Activated effector memory CD4-positive, alpha-beta T cell treated with anti-CD3 and anti-CD28 coated beads, Interleukin-2, amount 50 U/mL, for 16 hours (primary cell): ENCODE measurements around the gene RFC1.
"Not testable (repeated sequence)": the region's sequence is repeated elsewhere in the genome, so short reads cannot be mapped to it uniquely, and the experiment has no call there.

Experiments used
- DNase-seq: peaks from one replicate; pipeline ENCODE4 v3.0.0-alpha.2; 2020

The RFC1 gene, protein sequence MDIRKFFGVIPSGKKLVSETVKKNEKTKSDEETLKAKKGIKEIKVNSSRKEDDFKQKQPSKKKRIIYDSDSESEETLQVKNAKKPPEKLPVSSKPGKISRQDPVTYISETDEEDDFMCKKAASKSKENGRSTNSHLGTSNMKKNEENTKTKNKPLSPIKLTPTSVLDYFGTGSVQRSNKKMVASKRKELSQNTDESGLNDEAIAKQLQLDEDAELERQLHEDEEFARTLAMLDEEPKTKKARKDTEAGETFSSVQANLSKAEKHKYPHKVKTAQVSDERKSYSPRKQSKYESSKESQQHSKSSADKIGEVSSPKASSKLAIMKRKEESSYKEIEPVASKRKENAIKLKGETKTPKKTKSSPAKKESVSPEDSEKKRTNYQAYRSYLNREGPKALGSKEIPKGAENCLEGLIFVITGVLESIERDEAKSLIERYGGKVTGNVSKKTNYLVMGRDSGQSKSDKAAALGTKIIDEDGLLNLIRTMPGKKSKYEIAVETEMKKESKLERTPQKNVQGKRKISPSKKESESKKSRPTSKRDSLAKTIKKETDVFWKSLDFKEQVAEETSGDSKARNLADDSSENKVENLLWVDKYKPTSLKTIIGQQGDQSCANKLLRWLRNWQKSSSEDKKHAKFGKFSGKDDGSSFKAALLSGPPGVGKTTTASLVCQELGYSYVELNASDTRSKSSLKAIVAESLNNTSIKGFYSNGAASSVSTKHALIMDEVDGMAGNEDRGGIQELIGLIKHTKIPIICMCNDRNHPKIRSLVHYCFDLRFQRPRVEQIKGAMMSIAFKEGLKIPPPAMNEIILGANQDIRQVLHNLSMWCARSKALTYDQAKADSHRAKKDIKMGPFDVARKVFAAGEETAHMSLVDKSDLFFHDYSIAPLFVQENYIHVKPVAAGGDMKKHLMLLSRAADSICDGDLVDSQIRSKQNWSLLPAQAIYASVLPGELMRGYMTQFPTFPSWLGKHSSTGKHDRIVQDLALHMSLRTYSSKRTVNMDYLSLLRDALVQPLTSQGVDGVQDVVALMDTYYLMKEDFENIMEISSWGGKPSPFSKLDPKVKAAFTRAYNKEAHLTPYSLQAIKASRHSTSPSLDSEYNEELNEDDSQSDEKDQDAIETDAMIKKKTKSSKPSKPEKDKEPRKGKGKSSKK

DNA sequence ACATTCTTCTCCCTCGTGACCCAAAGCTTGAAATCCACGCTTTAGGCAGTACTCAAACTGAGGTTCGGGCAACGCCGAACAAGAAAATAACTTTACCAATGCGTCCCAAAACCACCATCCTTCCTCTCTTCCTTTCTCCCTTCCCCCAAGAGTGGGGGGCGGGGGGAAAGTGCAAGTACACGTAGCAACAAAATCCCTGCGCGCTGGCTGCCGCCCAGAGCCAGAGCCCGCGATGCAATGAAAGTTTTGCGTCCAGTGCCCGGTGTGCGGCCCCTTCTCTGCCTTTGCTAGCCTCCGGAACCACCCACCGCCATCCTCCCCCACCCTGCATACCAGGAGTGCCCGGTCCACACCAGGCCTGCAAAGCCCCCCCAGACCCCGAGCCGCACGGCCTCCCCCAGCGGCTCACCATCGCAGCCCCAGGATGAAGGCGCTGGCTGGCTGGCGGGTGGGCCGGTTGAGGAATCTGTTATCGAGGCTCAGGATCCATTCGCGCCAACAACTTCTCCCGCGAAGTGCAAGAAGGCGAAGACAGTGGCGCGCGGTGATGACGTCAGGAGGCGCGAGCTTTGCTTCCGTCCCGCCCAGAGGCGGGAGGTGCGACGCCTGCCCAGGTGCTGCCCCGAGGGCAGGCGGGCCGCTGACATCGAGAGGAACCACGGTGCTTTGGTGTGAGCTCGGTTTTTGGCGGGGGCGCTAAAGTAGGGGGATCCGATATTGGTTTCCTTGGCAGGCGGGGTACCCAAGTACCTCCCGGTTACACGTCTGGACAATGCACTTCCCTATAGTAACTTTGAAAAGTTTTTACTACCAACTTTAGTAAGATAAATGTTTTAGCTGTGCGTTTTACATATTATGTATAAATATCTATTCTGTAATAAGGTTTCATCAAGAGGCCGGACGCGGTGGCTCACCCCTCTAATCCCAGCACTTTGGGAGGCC lies at the start of gene RFC1:
Gene RFC1, minus strand, starts transcription at position 533 of the 942 bp plus-strand sequence. Its CDS starts 121 bp downstream, at position 412.
- DNase-seq, result peak; percentile 98

DNA sequence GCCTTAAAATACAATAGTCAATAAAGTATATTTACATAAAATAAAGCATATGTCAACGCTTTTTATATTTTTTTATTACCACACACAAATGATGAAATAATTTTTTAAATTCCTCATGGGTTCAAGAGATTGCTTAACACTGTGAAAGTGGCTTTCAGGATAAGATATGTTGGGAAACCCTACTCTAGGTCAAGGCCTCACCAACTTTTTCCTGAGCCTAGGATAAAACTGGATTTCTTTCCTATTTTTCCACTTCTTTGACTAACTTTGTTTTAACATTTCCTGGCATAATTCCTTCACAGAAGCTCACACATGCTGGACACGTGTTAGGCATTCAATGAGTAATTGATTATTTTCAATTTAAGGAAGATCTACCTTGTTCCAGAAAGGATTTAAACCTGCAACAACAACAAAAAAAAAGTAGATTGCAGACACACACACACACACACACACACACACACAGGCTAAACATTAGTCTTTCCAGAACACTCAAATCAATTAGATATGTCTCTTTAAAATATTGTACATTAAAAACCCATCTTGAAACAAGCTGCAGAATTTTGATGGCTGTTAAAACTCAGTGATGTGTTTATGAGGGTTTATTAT lies 49.6 kb upstream of the RFC1 start:
- no peak for DNase-seq

DNA sequence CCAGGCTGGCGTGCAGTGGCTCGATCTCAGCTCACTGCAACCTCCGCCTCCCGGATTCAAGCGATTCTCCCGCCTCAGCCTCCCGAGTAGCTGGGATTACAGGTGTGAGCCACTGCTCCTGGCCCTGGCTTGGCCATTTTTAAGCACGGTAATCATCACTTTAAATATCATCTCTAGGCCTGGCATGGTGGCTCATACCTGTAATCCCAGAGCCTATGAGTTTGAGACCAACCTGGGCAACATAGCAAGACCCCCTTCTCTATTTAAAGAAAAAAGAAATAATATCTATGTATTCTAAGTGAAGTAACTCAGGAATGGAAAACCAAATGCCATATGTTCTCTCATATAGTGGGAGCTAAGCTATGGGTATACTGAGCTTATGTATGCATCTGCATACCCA lies 45.4 kb upstream of the RFC1 start:
- DNase-seq, result not testable (repeated sequence)

DNA sequence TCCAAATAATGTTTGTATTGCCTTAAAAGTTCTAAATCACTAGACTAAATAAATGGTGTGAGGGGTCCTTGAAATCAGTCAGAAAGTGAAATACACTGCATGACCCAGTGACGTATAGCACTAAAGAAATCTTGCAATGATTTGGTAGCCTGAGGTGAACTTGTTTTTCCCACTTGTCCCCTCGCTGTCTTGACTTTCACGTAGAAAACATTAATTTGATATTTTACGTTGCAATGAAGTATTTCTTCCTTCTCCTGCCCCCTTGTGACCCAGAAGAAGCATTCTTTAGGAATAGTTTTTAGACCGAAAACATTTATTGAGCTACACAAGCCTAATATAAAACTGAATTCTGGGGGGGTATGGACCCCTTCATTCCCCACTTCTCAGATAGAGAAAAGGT lies 44.3 kb upstream of the RFC1 start:
- DNase-seq, result no peak

DNA sequence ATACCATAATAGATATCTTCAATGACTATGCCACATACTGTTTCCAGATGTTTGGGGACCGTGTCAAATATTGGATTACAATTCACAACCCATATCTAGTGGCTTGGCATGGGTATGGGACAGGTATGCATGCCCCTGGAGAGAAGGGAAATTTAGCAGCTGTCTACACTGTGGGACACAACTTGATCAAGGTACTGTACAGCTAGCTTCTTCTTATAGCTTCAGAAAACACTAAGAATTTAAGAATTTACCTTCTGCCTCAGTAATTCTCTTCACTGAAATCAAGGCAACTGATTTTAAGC lies 41.4 kb upstream of the RFC1 start:
- no peak for DNase-seq

DNA sequence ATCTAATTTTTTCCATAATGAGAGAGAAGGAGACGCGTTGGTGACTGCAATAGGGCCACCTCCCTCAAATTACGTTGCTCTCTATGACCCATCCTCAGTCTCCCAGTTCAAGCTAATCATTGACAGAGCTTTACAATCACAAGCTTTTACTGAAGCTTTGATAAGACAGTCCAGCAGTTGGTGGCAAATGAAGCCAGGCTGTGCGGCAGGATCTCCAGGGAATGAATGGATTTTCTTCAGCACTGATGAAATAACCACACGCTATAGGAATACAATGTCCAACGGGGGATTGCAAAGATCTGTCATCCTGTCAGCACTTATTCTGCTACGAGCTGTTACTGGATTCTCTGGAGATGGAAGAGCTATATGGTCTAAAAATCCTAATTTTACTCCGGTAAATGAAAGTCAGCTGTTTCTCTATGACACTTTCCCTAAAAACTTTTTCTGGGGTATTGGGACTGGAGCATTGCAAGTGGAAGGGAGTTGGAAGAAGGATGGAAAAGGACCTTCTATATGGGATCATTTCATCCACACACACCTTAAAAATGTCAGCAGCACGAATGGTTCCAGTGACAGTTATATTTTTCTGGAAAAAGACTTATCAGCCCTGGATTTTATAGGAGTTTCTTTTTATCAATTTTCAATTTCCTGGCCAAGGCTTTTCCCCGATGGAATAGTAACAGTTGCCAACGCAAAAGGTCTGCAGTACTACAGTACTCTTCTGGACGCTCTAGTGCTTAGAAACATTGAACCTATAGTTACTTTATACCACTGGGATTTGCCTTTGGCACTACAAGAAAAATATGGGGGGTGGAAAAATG lies 40.8 kb upstream of the RFC1 start, which contains the start of gene KLB:
Gene KLB, plus strand, starts transcription at position 168 of the 821 bp plus-strand sequence. Its CDS starts 20 bp downstream, at position 188.
- no peak for DNase-seq

DNA sequence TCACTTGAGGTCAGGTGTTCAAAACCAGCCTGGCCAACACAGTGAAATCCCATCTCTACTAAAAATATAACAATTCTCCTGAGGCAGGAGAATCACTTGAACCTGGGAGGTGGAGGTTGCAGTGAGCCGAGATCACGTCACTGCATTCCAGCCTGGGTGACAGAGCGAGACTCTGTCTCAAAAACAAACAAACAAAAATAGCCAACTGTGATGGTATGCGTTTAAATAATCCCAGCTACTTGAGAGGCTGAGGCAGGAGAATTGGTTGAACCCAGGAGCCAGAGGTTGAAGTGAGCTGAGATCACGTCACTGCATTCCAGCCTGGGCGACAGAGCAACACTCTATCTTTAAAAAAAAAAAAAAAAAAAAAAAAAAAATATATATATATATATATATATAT lies 35.5 kb upstream of the RFC1 start:
- DNase-seq, result not testable (repeated sequence)

DNA sequence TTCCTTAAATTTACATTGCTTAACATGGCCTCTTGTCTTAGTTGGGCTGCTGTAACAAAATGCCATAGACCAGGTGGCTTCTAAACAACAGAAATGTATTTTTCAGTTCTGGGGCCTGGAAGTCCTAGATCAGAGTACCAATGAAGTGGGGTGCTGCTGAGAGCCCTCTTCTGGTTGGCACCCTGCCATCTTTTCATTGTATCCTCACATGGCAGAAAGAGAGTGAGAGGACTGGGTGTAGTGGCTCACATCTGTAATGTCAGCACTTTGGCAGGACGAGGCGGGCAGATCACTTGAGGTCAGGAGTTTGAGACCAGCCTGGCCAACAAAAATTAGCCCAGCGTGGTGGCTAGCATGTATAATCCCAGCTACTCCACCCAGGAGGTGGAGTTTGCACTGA lies 28.5 kb upstream of the RFC1 start:
- no peak for DNase-seq

DNA sequence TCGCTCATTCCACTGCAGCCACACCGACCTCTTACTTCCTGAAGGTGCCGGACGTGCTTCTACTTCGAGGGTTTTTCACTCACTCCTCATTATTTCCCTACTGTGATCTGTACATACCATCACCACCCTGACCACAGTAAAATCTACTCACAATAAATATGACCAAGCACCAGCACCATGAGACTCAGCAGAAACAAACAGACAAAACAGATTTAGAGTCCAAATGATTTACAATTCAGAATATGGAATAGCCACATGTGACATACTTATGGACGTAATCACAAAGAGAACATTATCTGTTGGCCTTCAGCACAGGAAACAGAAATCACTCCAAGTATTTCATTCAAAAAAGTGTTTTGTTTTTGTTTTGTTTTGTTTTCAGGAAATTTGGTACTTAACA lies 24.4 kb upstream of the RFC1 start:
- DNase-seq, result no peak

DNA sequence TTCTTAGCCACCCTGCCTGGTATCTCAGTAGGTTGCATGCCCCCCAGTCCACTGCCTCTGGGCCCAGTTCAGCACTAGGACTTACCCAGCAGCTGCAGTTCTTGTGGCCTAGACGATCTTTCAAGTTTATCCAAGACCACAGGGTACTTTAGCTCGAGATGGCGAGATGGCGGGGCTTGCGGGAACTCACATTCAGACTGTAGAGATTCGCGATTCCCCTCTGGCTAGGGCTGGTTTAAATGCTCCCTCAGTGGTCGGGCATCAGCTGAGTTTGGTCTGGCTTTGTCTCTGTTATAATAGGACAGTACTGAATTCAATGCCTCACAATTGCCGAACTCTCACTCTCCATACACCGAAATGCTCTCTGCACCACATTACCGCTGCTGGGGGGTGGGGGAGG lies 18.4 kb upstream of the RFC1 start:
- no peak for DNase-seq

DNA sequence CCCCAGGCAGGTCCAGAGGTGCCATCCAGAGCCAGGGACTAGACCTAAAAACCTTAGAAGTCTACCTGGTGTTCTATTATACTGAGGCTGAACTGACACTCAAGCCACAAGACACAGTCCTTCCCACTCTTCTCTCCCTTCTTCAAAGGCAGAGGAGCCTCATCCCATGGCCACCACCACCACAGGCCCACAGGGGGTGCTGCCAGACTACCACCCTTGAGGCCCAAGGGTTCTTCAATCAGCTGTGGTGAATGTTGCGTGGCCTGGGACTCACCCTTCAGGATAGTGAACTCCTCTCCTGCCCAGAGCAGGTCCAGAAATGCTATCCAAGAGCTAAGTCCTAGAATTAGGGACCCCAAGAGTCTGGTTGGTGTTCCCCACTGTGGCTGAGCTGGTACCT lies 17.5 kb upstream of the RFC1 start:
- no peak for DNase-seq

DNA sequence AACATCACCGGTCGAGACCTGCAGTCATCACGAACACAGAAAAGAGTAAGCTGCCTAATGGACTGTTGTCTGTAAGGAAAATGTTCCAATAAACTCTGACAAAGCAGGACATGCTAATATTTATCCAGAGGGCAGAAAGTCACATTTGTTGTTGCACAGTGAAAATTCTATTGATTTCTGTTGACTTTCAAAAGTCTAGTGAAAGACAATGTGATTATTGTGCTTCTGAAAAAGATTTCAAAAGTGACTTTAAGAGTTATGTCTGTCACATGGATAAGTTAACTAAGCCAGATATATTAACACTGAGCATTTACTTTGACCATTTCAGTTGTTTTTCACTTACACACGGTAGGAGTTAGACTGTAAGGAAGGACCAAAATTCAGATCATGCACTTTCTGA lies 9.3 kb upstream of the RFC1 start:
- no peak for DNase-seq

DNA sequence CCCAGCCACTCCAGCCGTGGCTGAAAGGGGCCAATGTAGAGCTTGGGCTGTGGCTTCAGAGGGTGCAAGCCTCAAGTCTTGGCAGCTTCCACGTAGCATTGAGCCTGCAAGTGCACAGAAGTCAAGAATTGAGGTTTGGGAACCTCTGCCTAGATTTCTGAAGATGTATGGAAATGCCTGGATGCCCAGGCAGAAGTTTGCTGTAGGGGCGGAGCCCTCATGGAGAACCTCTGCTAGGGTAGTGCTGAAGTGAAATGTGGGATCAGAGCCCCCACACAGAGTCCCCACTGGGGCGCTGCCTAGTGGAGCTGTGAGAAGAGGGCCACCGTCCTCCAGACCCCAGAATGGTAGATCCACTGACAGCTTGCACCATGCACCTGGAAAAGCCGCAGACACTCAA lies 5.0 kb upstream of the RFC1 start:
- not testable (repeated sequence) for DNase-seq

DNA sequence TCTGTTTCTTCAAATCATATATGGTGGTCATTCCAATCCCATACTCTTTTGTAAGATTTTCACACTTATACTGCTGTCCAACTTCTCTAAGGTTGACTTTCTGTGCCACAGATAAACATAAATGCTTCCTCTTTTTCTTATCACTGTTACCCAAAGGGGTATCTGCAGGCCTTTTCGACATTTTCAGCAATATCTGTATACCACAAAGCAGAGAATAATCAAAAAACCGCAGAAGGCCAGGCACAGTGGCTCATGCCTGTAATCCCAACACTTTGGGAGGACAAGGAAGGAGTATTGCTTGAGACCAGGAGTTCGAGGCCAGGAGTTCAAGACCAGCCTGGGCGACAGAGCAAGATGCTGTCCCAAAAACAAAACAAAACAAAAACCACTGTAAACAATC lies 3.1 kb upstream of the RFC1 start:
- DNase-seq, result no peak

DNA sequence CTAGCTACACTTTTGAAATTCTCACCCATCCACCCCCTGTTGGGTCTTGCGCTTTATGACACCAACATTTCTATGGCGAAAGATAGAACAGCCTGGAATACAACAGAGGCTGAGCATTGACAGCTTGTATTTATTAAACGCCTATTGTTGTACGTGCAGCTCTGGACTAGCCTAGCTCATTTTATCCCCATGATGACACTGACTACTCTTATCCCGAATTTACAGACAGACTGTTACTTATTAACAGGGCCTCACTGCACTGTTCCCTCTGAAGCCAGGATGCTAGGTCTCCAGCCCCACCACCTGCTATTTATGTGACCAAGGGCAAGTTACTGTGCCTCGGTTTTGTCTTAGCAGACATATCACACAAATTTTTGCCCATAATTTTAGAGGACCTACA lies 1.0 kb upstream of the RFC1 start:
- no peak for DNase-seq

DNA sequence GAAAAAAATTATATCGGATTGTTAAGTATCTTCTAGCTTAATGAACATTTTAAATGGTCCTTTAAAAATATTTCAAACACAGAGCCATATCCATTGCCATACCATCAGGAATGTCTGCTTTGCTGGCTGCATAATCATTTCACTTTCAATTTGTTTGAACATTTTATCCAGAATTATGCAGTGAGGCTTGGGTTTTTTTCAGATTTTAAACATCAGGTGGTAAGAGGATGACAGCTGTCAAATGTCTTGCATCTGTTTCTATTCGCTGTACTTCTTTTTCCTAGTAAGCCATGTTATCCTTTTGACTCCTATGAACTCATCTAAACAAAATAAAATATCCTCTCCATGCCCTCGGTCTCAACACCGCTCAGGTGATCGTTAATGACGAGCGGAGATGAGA lies 802 bp downstream of the RFC1 start:
- no peak for DNase-seq

DNA sequence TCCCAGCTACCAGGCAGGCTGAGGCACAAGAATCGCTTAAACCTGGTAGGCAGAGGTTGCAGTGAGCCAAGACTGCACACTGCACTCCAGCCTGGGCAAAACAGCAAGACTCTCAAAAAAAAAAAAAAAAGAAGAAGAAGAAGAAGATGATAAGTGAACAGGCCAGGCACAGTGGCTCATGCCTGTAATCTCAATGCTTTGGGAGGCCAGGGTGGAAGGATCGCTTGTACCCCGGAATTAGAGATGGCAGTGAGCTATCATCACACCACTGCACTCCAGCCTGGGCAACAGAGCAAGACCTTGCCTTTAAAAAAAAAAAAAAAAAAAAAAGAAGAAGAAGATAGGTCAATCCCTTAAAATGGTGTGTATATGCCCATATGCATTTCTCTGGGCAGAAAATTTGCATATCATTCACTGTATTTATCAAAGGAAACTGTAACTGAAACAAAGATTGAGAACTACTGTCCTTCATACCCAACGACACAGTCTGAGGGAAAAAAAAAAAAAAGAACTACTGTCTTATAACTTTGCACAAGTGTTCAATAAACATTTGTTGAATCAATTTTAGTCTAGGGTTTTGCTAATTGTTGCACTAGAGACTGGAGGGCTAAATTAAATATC lies 2.3 kb downstream of the RFC1 start:
- DNase-seq, result no peak

DNA sequence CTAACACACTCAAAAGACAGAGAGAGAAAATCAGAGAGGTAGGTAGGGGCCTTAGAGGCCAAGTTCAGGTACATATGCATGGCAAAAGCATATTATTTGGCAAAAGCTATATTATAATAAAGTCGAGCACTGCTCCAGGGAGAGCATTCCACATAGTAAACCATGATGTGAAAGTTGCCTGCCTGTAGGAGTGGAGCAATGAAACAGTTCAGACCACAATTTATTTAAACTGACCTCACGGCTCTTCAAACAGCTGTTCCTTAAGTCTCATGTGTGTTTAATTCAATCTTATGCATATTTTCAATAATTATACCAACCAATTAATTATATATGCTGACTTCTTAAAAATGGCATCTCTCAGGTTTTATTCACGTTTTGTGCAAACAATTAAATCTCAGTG lies 3.3 kb downstream of the RFC1 start:
- no peak for DNase-seq

DNA sequence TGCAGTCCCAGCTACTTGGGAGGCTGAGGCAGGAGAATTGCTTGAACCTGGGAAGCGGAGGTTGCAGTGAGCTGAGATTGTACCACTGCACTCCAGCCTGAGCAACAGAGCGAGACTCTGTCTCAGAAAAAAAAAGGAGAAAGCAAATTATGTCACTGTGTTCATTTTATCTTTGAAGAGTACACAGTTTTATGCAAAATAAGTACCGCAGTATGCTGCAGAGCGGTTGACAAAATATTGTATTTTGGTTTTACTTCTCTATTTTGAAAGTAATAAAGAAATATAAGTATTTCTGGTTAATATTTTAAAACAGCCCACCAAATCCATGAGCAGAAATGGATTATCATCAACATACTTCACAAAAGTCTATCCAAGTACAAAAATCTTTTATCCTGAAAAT lies 5.6 kb downstream of the RFC1 start:
- not testable (repeated sequence) for DNase-seq

DNA sequence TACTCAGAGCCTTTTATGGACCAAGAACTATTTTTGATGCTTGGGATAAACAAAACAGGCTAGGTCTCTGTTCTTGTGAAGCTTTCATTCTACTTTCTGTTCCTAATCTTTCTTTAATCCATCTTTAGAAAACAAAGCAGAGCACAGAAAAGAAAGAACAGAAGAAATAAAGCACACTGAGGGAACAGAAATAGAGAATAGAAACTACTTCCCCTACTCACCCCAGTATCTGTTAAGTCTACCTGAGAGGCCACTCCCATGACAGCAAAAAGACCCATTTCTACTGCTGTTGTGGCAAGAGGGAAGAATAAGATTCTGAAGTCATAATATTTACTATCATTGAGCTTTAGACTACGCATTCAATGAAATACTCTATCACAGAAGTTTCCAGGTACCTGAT lies 9.2 kb downstream of the RFC1 start:
- no peak for DNase-seq

DNA sequence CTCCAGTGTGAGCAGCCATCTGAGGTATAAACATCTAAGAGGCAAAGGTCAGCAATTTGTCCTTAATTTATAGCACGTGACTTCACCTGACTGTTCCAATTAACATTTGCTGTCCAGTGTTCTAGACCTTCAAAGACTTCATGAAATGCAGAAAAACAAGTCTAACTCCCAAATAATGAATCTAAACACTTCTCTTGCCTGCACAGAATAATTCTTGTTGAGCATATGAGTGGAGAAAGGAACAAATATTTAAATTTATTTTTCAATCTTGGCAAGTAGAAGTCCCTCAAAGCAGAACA lies 12.0 kb downstream of the RFC1 start:
- DNase-seq, result no peak
